Mononuclear cell (primary cell): ENCODE results near the gene ZFPM1. TPM values are rescaled to one million over a fixed set of nuclear protein-coding genes. Genes with fewer than 3 reads are reported as not detected.

ENCODE experiments used
- H3K27me3 ChIP-seq: 2 replicates; pipeline ENCODE4 v1.6.0; 2011; ENCODE audit warnings: low read length, control low read depth; ENCODE audit not compliant: insufficient read depth
- H3K4me1 ChIP-seq: 2 replicates; pipeline ENCODE4 v1.5.1; 2011; ENCODE audit warnings: mild to moderate bottlenecking, low read length, control low read depth; ENCODE audit not compliant: insufficient read depth
- H3K4me3 ChIP-seq: 2 replicates; pipeline ENCODE4 v1.5.1; 2011; ENCODE audit warnings: mild to moderate bottlenecking, low read length, moderate library complexity
- H3K9me3 ChIP-seq: 2 replicates; pipeline ENCODE4 v1.5.1; 2011; ENCODE audit warnings: low read depth, mild to moderate bottlenecking, control low read depth, low read length
- total RNA-seq: library from RNA; depleted of rRNA; stranded (reverse); fragments of >200 nt; gene quantifications from one replicate; pipeline ENCODE4 v1.2.3, GENCODE V29; 2012

ZFPM1 gene
- total RNA-seq, 1 donor, result 5.8 TPM

DNA sequence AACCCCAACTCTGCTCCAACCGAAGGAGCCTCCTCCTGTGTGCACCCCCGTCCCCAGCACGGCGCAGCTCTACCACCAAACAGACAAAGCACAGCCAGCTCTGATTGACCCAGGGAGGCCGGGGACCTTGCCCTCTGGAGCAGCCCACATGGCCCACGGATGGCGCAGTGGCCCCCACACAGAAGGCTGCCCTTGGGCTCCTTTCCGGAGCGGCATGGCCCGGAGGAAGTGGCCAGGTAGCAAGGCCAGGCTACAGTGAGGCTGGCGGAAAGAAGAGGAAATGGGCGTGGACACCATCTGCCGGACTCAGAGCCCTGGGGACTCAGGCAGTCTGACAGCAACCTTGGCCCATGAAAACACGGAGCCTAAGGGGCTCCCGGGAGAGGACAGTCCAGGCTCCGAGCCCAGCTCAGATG lies 97.2 kb downstream of the ZFPM1 start:
- Histone ChIP-seq H3K4me3 (no peak overlapping the region), H3K9me3 (no peaks in the 10 kb centered on the region), H3K27me3 (peaks cover 5% of the 10 kb centered on the region), H3K4me1 (peaks cover 9% of the 10 kb centered on the region)

DNA sequence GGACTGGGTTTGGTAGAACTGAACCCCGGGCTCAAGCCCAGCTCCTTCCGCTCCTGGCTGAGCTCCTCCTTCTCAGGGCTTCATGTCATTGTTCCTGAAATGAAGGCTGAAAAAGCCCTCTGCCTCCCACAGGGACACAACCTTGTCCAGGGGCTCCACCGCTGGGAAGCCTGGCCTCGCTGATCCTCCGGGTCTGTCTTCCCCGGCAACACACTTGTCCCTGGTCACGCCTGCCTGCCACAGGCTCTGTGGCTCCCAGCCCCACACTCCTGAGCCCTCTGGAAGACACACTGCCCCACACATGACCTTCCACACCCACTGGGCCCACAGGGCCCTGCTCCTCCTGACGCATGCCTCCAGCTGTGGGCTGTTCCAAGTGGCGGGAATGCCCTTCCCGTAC lies 99.1 kb downstream of the ZFPM1 start:
- Histone ChIP-seq H3K27me3 (no peaks in the 10 kb centered on the region), H3K4me3 (no peak overlapping the region), H3K4me1 (peaks cover 9% of the 10 kb centered on the region), H3K9me3 (no peaks in the 10 kb centered on the region)

DNA sequence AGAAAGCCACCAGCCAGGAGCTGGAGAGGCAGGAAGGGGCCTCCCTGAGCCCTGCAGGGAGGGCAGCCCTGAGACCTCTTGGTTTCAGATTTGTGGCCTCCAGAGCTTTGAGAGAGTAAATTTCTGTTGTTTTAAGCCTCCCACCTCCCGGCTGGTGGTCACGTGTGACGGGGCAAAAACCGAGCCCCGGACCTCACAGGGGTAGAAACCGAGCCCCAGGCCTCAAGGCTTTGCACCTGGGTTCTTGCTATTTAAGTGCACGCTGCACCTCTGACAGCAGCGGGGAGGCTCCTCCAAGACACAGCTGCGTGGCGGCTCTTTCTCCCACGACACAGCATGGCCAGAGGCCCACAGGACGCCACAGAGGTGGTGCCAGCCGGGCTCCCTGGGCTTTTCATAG lies 99.7 kb downstream of the ZFPM1 start:
- Histone ChIP-seq H3K27me3 (no peaks in the 10 kb centered on the region), H3K4me3 (no peak overlapping the region), H3K9me3 (no peaks in the 10 kb centered on the region), H3K4me1 (peaks cover 9% of the 10 kb centered on the region)

DNA sequence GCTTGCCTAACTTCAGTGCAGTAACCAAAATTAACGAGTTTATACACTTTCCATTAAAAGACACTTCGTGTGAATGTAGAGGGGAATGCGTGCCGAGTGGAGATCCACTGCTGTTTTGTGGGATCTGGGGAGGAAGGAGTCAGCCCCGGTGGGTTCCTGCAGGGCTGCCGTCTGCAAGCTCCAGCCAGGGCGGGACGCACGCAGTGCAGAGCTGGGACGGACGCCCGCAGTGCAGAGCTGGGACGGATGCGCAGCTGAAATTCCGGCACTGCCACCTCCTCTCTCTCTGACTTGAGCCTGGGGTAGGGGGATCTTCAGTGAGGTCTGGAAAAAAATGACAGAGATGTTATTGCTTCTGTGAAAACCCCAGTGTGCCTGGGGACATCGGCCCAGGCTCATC lies 100.7 kb downstream of the ZFPM1 start:
- H3K4me3 ChIP-seq, result no peak overlapping the region

DNA sequence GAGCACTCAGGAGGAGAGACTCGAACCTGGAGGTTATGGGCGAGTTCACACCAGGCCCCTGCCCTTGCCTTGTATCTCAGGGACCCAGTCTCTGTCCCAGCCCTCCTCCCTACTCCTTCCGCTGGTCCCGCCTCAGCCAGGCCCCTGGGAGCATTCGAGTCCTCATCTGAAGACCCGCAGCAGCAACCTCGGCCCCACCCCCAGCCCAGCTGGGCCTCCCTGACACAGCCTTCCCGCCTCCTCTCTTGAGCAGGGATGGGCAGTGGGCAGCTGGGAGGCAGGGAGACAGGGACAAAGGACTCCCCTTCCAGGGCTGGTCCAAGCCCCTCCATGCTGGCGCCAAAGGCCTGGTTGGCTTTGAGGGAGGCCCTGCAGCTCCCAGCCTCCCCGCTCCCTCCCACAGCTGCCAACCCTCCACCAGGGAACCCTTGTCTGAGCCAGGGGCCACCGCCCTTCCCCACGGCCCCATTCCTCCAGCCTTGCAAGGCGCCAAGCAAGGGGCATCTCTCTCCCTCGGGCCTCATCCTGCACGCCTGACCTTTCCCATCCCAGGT lies 101.7 kb downstream of the ZFPM1 start:
- Histone ChIP-seq H3K4me1 (peaks cover 9% of the 10 kb centered on the region), H3K4me3 (no peak overlapping the region), H3K9me3 (no peaks in the 10 kb centered on the region), H3K27me3 (no peaks in the 10 kb centered on the region)

More for the DNA sequence above, 100.7 kb downstream of the ZFPM1 start:
- Histone ChIP-seq H3K4me1 (peaks cover 9% of the 10 kb centered on the region), H3K9me3 (no peaks in the 10 kb centered on the region), H3K27me3 (no peaks in the 10 kb centered on the region)

DNA sequence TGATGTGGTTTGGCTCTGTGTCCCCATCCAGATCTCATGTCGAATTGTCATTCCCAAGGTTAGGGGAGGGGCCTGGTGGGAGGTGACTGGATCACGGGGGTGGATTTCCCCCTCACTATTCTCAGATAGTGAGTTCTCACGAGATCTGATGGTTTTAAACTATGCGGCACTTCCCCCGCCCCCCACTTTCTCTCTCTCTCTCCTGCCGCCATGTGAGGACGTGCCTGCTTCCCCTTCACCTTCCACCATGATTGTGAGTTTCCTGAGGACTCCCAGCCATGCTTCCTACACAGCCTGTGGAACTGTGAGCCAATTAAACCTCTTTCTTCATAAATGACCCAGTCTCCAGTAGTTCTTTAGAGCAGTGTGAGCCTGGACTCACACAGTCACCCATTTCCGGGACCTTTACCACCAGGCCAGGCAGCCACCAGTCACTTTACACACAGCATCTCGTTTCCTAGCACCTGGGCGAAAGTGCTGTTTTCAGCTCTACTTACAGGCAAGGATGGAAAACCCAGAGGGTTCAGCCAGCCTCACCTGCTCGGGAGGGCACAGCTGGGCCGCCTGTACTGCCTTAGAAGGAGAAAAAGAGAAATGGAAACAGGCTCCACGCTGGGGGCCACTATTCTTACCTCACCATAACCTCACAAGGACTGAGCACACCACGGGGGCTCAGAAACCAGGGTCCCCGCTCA lies 103.4 kb downstream of the ZFPM1 start:
- Histone ChIP-seq H3K4me1 (no peaks in the 10 kb centered on the region), H3K4me3 (no peak overlapping the region), H3K27me3 (no peaks in the 10 kb centered on the region), H3K9me3 (no peaks in the 10 kb centered on the region)

DNA sequence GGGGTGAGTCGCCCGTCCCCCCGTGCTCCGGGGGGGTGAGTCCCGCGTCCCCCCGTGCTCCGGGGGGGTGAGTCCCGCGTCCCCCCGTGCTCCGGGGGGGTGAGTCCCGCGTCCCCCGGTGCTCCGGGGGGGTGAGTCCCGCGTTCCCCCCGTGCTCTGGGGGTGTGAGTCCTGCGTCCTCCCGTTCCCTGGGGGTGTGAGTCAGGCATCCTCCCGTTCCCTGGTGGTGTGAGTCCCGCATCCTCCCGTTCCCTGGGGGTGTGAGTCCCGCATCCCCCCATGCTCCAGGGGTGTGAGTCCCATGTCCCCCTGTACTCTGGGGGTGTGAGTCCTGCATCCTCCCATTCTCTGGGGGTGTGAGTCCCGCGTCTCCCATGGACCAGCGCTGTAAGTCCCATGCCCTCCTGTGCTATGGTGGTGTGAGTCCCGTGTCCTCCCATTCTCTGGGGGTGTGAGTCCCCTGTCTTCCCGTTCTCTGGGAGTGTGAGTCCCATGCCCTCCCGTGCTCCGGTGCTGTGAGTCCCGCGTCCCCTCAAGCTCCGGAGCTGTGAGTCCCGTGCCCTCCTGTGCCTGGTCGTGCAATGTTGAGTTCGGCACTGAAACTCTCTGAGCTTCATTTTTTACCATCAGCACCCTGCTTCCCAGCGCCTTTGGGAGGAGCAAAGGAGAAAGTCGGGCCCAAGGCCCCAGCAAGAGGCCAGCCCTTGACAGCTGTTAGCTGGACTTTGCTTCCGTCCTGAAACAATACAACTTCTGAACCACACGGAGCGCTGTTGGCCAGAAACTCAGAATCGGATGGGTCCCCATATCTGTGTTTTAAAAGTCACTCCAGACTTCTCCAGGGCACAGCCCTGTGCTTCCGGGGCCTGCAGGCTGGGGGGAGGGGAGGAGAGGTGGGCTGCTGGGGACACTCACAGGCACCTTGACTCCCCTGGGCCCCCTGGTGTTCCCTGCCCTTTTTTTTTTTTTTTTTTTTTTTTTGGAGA lies 105.7 kb downstream of the ZFPM1 start:
- no peak overlapping the region for H3K4me3 ChIP-seq
- no peaks in the 10 kb centered on the region for H3K27me3 ChIP-seq
- H3K9me3 ChIP-seq, result no peaks in the 10 kb centered on the region
- peaks cover 3% of the 10 kb centered on the region for H3K4me1 ChIP-seq

DNA sequence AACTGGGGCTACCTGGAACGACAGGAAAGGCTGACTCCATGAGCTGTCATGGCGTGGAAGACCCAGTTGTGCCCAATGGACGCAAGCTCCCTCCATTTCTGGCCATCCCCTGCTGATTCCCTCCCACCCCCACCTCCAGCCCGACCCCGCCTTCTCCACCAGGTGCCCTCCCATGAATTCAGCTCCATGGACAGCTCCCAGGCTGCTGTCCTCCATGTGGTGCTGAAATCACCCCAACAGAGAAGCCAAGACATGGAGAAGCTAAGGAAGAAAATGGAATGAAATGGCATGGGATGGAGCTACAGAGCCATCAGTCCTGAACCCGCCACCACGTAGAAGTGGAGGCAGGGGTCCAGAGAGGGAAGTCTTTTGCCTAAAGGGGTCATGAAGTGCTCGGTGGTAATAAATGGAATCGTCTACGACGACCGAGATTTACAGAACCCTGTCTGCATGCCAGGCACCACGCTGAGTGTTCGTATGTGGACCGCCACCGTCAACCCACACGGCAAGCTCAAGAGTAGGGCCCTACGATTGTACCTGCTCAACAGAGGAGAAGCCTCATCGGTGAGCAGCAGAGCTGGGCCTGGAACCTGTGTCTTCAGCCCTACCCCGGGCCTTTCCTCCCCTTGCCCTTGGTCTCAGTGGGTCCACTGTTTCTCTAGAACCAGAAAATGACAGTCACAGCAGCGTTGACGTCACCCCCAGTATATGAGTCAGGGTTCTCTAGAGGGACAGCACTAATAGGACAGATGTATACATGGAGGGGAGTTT lies 107.8 kb downstream of the ZFPM1 start:
- H3K9me3 ChIP-seq, result no peaks in the 10 kb centered on the region
- H3K27me3 ChIP-seq, result no peaks in the 10 kb centered on the region
- H3K4me1 ChIP-seq, result peaks cover 3% of the 10 kb centered on the region
- H3K4me3 ChIP-seq, result no peak overlapping the region

DNA sequence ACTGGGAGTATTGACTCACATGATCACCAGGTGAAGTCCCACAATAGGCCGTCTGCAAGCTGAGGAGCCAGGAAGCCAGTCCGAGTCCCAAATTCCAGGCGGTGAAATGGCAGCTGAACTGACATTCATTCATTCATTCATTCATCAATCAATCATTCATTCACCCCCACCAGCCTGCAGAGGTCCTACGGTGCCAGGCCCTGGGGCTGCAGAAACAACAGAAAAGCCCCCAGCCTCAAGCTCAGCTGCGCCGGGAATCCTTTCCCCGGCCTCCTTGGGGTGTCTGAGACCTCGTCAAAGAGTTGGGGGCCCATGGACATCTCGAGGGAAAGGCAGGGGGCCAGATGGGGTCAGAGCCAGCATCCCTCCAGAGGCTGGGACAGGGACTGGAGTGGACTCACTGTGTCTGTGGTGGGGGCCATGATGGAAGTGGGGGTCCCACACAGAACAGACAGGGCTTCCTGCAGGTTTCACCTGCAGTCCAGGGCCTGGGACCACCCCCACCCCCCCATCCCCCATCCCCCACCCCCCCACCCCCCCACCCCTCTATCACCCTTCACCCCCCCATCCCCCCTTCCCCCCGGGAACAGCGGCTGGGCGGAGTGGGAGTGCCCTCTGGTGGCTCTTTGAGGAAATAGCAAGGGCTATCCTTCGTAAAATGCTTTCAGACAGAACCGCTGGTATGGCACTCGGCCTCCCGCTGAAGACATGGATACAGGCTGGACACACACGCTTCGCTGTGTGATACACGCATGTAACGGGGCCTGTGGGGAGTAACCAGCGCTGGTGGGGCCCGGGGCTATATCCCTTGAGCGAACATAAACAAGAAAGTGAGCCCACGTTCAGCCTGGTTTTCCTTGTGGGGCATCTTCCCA lies 108.6 kb downstream of the ZFPM1 start:
- H3K9me3 ChIP-seq, result no peaks in the 10 kb centered on the region
- no peaks in the 10 kb centered on the region for H3K27me3 ChIP-seq

DNA sequence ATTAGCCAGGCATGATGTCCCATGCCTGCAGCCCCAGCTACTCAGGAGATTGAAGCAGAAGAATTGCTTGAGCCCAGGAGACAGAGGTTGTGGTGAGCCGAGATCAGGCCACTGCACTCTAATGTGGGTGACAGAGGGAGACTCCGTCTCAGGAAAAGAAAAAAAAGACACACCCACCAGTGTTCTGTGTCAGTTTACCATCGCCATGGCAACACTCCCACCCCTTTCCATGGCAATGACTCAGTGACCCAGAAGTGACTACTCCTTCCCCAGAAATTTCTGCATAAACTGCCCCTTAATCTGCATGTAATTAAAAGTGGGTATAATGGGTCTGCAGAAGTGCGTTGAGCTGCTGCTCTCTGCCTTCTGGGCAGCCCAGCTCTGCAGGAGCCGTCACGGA lies 113.1 kb downstream of the ZFPM1 start:
- no peaks in the 10 kb centered on the region for H3K27me3 ChIP-seq
- no peaks in the 10 kb centered on the region for H3K9me3 ChIP-seq
- H3K4me3 ChIP-seq, result no peak overlapping the region
- H3K4me1 ChIP-seq, result peaks cover 16% of the 10 kb centered on the region

More for the DNA sequence above, 108.6 kb downstream of the ZFPM1 start:
- H3K4me3 ChIP-seq, result no peak overlapping the region
- H3K4me1 ChIP-seq, result peaks cover 3% of the 10 kb centered on the region

DNA sequence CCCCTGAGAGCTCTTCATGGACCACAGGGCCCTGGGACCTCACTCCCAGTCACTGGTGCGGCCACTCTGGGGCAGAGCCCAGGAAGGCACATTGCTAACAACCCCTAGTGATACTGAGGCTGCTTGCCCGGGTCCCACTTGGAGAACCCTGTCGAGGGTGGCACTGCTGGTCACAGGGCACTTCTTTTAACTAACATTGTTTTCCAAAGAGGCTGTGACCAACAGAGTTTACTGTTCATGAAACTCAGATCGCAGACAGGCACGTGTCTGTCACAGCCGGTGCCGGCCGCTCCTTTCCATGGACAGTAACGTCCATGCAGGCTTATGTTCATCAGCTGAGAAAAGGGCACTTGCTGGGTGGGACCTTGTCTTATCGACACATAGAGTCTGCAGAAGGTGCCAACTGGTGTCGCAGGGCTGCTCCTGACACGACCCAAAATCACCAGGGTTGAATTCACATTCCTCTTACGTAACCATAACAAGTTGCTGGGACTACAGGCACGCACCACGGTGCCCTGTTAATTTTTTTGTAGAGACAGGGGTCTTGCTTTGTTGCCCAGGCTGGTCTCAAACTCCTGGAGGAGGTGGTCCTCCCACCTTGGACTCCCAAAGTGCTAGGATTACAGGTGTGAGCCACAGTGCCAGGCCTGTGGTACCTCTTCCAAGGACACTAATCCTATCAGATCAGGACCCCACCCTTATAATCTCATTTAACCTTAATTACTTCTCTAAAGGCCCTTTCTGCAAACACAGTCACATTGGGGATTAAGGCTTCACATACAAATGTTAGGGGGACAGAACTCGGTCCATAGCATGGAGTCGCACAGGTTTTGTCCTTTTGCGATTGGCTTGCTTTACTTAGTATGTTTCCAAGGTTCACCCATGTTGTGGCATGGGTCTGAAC lies 115.9 kb downstream of the ZFPM1 start:
- Histone ChIP-seq H3K9me3 (no peaks in the 10 kb centered on the region), H3K27me3 (no peaks in the 10 kb centered on the region), H3K4me3 (peak overlapping the region; percentile 62), H3K4me1 (peaks cover 24% of the 10 kb centered on the region)

DNA sequence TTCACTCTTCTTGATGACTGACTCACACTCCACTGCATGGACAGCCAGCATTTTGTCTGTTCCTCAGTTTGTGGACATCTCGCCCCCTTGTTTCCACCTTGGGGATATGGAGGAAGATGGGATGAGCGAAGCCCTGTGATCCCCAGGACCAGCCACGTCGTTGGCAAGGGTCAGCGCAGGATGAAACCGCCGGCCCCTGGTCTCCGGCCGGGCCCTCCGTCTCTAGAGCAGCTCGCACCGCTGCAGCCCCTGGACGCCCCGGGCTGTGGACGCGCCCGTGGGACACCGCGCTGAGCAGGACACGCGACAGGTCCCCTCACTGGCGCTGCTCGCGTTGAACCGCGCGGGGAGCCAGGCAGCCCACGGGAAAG lies 116.5 kb downstream of the ZFPM1 start:
- Histone ChIP-seq H3K4me1 (peaks cover 24% of the 10 kb centered on the region), H3K9me3 (no peaks in the 10 kb centered on the region), H3K27me3 (no peaks in the 10 kb centered on the region), H3K4me3 (peak overlapping the region; percentile 62)

DNA sequence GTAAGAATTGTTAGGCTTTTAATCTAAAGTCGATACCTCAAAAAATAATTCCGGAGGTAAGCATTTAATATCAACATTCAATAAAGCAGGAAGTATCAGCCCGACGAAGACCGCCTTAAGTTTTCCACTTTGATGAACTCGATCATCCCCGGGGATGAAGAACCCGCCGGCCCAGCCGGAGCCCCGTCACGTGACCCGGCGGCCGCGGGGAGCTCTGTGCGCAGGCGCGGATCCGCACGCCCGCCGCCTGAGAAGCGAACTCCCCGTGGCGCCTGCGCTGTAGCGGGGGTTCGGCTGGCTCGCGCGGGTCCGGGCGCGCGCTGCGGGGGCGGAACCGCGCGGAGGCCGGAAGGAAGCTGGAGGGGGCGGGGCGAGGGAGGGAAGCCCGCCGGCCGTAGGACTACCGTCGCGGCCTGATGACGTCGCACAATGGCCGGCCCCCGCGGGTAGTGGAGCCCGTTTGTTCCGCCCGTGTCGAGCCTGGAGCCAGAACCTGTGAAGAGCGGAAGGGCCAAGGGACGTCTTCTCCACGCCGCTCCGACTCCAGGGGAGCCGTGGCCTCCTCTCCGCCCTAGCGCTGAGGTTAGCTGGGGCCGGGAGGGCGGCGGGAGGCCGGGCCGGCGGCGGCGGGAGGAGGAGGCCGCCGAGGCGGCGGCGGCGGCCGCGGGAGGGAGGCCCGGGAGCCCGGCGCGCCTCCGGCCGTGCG lies 117.1 kb downstream of the ZFPM1 start, which contains the start of gene ZC3H18:
ZC3H18 (plus strand) TSS at position 419 of the 706 bp plus-strand sequence. CDS start 6,721 bp downstream, outside the sequence.
- no peaks in the 10 kb centered on the region for H3K27me3 ChIP-seq
- H3K9me3 ChIP-seq, result no peaks in the 10 kb centered on the region
- H3K4me1 ChIP-seq, result peaks cover 24% of the 10 kb centered on the region
- H3K4me3 ChIP-seq, result peak within 1 kb of the TSS; percentile 62
